IPS DF 4.7 (cell line): ENCODE data around the gene RAB6B.

Source experiments
- DNase-seq: peaks from one replicate; pipeline ENCODE4 v3.0.0-alpha.2; 2013; ENCODE audit warnings: low spot score; ENCODE audit errors: extremely low read depth

The RAB6B gene

GRCh38 chr3:133775309-133775708 is 120.4 kb downstream of the RAB6B start:
- DNase-seq = no peak
